Measurements from ENCODE around the gene ADAMTS17. TPM values are rescaled to one million over a fixed set of nuclear protein-coding genes. Genes with fewer than 3 reads are reported as not detected.
"Not testable (repeated sequence)": the region's sequence is repeated elsewhere in the genome, so short reads cannot be mapped to it uniquely, and the experiment has no call there.

ADAMTS17 gene
- total RNA-seq, 1 donor from 2014 or later, result 17.0 TPM

GRCh38 chr15:99932676-99933402, 408.9 kb downstream of the ADAMTS17 start:
- DNase-seq, result no peak

DNA sequence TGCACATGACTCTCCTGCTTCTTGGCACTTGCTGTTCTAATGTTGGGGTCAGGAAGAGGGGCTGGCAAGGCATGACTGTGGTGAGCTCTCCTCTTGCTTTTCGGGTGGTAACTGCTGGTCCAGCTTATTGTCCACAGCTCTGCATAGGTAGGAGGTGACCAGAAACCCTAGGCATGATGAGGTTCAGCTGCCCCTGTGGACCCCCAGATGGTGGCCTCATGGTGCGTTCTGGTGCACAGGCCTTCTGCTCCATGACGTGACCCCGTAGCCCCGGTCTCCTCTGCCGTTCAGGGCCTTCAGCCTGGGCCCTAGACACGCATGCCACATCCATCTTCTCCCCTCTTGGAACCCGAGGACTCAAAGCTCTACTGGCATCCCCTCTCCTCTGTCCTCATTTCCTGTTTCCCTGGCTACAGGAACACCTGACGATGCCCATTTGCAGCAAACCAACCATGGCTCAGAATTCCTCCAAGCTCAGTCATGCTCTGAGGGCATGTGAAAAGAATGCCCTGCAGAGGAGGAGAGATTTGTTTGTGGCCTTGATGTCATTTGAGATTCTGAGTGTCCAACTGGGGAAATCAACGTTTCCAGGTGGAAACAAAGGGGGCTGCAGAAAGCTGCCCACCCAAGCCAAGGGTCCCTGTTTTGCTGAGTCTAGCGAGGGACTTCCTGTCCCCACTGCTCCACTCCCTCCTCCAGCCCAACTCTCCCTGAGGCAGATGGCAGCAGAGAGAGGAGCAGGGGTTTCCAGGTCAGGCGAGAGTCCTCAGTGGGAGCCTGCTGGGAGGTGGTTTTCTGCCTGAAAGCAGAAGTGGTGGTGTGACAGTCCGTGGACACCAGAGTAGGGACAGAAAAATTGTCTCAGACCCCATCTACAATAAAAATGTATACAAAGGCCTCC, 409.8 kb downstream of the ADAMTS17 start:
- DNase-seq, result no peak

- no peak for DNase-seq
These were observed 411.1 kb downstream of the ADAMTS17 start for GRCh38 chr15:99930696-99931095.

- no peak for DNase-seq
These were observed 412.5 kb downstream of the ADAMTS17 start for GRCh38 chr15:99929266-99929665.

DNA sequence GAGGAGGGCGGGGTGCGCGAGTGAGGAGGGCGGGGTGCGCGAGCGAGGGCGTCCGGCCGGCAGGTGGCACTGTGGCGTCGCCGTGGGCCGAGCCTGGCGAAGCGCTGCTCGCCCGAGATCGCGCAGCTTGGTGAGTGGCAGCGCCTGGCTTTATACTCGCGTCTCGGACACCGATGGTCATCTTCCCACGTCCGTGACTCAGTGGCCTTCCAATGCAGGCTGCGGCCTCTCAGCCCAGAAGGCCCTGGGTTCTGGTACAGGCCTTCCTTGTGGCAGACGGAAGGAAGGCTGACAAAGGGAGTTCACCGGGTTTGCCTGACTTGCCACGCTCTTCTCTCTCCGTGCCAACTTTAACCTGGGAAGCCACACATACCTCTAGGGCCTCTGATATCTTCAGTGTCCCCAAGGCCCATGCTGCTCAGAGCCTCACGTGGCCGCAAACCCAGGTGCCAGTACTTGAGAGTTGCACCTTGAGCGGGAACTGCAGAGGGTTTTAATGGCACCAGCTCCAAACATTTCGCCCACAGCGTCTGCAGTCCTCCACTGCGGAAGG, 413.3 kb downstream of the ADAMTS17 start:
- peak; percentile 78 for DNase-seq

DNA sequence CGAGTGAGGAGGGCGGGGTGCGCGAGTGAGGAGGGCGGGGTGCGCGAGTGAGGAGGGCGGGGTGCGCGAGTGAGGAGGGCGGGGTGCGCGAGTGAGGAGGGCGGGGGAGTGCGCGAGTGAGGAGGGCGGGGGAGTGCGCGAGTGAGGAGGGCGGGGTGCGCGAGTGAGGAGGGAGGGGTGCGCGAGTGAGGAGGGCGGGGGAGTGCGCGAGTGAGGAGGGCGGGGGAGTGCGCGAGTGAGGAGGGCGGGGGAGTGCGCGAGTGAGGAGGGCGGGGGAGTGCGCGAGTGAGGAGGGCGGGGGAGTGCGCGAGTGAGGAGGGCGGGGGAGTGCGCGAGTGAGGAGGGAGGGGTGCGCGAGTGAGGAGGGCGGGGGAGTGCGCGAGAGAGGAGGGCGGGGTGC, 415.2 kb downstream of the ADAMTS17 start:
- DNase-seq, result not testable (repeated sequence)

DNA sequence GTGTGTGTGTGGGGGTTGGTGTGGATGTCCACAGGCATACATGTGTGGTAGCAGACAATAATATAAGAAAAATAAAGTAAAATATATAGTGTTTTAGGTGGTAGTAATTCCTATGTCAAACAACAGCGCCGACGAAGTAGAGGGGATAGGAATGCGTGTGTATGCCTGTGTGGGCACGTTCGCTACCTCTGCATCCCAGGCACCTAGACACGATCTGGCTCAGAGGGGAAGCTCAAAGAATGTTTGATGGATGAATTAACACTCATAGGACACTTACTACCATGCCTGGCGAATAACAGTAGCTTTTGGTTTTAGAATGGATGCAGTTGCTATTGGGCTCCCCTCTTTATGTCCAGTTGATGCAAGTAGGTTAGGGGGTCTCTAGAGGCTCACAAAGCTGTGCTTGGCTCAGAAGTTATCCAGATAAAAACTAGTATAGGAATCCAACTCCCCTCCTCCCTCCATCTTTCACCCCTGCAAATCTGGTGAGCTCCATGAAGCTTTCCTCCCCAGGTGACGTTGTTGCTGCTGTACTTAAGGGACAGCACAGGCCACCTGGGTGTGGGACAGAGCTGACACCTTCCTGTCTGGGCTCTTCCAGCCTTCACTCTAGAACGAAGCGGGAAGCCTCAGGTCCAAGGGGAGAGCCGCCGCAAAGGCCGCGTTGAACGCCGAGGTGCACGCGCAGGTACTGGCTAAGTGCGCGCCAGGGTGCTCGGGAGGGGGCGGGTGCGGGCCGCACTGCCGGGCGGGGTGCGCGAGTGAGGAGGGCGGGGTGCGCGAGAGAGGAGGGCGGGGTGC, 415.9 kb downstream of the ADAMTS17 start:
- DNase-seq, result peak; percentile 62

- DNase-seq, result no peak
These were observed 418.1 kb downstream of the ADAMTS17 start for GRCh38 chr15:99923711-99924110.

Small RNA genes within 50 kb of the gene (small RNA-seq; reads per million reads assigned to genes)
- gene RNA5SP402 (ENCODE audit: low replicate concordance), result not detected

Other genes with a start within 250 kb of the ADAMTS17 start
- 25.6 TPM for gene CERS3, start 187.0 kb upstream of the ADAMTS17 start, total RNA-seq

Data from skin of body (tissue), 3 donors.